Measurements from ENCODE around the gene TSPAN32.

The TSPAN32 gene

GRCh38 chr11:2304506-2305139 is 2.8 kb downstream of the TSPAN32 start:
- DNase-seq (ENCODE audit: low read depth): no peak

- DNase-seq (ENCODE audit: low read depth): peak; percentile 75
Observed at GRCh38 chr11:2305140-2305778, 3.4 kb downstream of the TSPAN32 start.

- no peak for DNase-seq (ENCODE audit: low read depth)
Observed at GRCh38 chr11:2305788-2306451, 4.1 kb downstream of the TSPAN32 start.

- no peak for DNase-seq (ENCODE audit: low read depth)
Observed at GRCh38 chr11:2306452-2306823, 4.6 kb downstream of the TSPAN32 start.

GRCh38 chr11:2306877-2307500 is 5.2 kb downstream of the TSPAN32 start:
- DNase-seq (ENCODE audit: low read depth): no peak

- no peak for DNase-seq (ENCODE audit: low read depth)
Observed at GRCh38 chr11:2307501-2308331, 5.9 kb downstream of the TSPAN32 start.

GRCh38 chr11:2308713-2309112 is 6.9 kb downstream of the TSPAN32 start:
- no peak for DNase-seq (ENCODE audit: low read depth)

GRCh38 chr11:2309251-2310072 is 7.6 kb downstream of the TSPAN32 start:
- no peak for DNase-seq (ENCODE audit: low read depth)

- DNase-seq (ENCODE audit: low read depth): no peak
Observed at GRCh38 chr11:2310073-2310785, 8.4 kb downstream of the TSPAN32 start.

GRCh38 chr11:2310786-2311352 is 9.1 kb downstream of the TSPAN32 start:
- no peak for DNase-seq (ENCODE audit: low read depth)

GRCh38 chr11:2311353-2312133 is 9.7 kb downstream of the TSPAN32 start:
- DNase-seq (ENCODE audit: low read depth): no peak

- no peak for DNase-seq (ENCODE audit: low read depth)
Observed at GRCh38 chr11:2312232-2313042, 10.6 kb downstream of the TSPAN32 start.

- no peak for DNase-seq (ENCODE audit: low read depth)
Observed at GRCh38 chr11:2313051-2313951, 11.5 kb downstream of the TSPAN32 start.

- DNase-seq (ENCODE audit: low read depth): no peak
Observed at GRCh38 chr11:2314136-2314524, 12.3 kb downstream of the TSPAN32 start.

- no peak for DNase-seq (ENCODE audit: low read depth)
Observed at GRCh38 chr11:2314525-2315394, 12.9 kb downstream of the TSPAN32 start.

GRCh38 chr11:2315395-2316168 is 13.8 kb downstream of the TSPAN32 start:
- no peak for DNase-seq (ENCODE audit: low read depth)
